ENCODE results near the gene PLVAP.

The PLVAP gene

DNA sequence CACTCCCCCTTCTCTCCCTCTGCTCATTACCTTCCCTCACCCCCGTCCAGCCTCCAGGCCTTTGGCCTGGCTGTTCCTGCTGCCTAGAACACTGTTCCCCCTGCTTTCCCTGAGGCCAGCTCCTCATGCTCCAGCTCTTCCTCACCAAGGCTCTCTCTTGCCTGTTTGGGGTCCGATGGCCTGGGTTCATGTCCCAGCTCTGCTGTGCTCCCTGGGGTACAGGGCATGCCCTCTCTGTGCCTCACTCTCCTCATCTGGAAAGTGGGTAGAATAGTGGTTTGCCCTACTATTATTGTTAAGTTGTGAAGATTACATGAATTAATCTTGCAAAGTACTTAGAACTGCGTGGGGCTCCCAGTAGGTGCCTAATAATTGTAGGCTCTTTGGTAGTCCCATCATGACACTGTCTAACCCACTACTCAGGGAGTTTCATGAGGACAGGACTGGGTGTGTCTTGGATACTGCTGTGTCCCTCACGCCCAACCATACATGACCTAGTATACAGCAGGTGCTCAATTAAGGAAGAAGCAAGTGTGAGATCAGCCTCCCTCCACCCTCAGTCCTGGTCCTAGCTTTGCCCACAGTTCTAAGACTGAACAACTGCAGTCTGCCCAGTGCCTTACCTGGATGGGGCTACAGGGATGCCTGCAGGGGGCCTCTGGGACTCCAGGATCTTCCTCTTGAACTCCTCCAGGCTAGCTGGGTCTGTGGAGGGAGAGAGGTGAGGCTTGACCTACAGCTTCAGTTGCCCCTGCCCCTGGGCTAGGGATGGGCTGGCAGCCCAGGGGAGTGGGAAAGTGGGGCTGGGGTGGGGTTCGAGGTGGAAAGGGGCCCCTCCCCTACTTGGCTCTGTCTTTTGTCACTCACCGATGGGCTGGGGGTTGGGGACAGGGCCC lies 17.0 kb downstream of the PLVAP start:
- in situ Hi-C loops (cut with MboI; ENCODE audit: low sequenced_read_pairs), result no loop called here

- in situ Hi-C loops (cut with MboI; ENCODE audit: low sequenced_read_pairs), result no loop called here
These were observed 18.7 kb downstream of the PLVAP start for GRCh38 chr19:17358395-17358794.

- in situ Hi-C loops (cut with MboI; ENCODE audit: low sequenced_read_pairs), result no loop called here
These were observed 19.4 kb downstream of the PLVAP start for GRCh38 chr19:17357724-17358123.

- in situ Hi-C loops (cut with MboI; ENCODE audit: low sequenced_read_pairs), result no loop called here
These were observed 20.0 kb downstream of the PLVAP start for GRCh38 chr19:17357078-17357666.

DNA sequence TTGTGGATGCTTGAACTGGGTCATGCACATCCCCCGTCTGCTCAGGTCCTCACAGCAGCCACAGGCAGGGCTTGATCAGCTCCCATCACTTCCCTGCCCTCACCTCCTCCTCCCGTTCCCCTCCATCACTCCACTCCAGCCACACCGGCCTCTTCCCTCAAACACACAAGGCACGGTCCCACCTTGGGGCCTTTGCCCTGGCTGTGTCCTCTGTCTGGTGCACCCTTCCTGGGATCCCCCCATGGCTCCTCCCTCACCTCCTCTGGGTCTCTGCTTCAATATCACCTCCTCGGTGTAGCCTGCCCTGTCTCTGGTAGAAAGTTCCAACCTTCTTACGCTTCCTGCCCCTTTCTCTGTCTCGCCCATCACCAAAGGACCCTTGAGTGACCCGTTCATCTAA lies 23.8 kb downstream of the PLVAP start:
- in situ Hi-C loops (cut with MboI; ENCODE audit: low sequenced_read_pairs), result no loop called here

- in situ Hi-C loops (cut with MboI; ENCODE audit: low sequenced_read_pairs), result no loop called here
These were observed 24.4 kb downstream of the PLVAP start for GRCh38 chr19:17352608-17353280.

DNA sequence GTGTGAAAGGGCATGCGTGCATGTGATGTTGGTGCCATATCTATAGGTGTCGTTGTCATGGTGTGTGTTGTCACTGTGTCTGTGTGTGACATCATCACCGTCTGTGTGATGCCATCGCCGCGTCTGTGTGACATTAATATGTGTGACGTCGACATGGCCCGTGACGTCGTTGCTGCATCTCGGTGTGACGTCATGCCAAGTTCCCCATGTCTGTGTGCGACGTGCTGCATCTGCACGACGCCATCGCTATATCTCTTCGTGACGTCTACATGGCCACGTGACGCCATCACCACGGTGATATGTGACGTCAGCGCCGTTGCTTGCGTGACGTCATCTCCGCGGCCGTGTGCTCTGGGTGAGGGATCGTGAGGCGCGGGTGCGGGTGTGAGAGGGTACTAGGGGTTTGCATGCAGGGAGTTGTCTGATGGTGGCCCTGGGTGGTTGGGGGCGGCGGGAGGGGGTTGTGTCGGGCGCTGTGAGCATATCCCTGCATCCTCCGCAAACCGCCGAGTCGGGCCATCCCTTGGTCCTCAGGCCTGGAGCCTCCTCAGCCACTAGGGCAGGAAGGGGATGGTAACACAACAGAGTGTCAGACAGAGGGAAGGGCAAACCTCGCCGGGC lies 25.2 kb downstream of the PLVAP start:
- in situ Hi-C loops (cut with MboI; ENCODE audit: low sequenced_read_pairs), result no loop called here

DNA sequence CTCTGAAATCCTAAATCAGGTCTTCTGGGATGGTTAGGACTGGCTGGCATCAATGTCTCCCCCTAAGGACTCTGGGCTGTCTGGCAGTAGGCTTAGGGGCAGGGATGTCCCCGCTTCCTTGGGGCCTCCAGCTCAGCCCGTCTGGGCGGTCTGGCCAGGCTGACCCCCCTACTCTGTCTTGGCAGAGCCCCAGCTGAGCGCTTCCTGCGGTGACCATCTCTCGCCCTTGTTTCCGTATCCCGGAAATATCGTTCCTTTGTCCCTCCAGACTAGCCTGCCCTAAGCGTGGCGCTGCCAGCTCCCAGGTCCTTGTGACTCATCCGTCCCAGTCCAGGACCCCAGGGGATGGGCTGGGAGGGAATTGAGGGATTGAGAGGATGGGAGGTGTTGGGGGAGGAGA lies 28.4 kb downstream of the PLVAP start:
- in situ Hi-C loops (cut with MboI; ENCODE audit: low sequenced_read_pairs), result no loop called here

GRCh38 chr19:17347877-17348276 lies 29.3 kb downstream of the PLVAP start:
- in situ Hi-C loops (cut with MboI; ENCODE audit: low sequenced_read_pairs), result no loop called here

DNA sequence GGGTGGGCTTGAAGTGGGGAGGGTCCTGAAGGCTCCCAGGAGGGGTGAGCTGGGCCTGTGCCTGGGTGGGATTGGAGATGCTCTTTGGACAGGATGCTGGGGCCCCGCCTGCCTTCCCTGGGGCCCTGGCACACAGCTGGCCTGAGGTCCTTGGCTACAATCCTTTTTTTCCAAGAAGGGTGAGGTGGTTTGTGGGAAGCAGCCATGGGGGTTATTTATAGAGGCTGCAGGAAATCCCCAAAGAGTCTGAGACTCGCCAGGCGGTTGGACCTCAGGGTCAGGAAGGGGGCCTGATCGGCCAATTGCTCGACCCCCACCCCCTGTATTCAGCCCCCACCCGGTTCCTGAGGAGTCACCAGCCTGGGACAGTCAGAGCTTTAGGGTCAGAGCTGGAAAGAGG lies 29.8 kb downstream of the PLVAP start:
- in situ Hi-C loops (cut with MboI; ENCODE audit: low sequenced_read_pairs), result no loop called here

DNA sequence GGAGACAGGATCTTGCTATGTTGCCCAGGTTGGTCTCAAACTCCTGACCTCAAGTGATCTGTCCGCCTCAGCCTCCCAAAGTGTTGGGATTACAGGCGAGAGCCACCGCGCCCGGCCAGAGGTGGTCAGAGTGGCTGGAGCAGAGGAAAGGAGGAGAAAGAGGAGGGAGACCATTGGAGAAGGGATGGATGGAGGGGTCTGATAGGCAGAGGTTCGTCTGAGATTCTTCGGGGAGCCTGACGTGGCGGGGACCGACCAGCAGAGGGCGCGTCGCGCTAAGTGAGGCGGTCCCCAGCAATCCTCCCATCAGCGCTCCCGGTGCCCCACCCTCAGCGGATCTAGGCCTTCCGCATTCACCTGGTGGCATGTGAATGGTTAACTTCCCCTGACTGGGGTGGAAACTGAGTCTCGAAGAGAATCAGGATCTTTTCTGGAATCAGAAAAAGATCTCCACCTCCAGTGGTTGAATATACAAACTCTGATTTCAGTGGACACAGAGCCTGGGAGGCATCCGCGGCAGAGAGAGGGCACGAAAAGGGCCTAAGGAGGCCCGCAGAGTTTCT lies 31.0 kb downstream of the PLVAP start:
- in situ Hi-C loops (cut with MboI; ENCODE audit: low sequenced_read_pairs), result no loop called here

DNA sequence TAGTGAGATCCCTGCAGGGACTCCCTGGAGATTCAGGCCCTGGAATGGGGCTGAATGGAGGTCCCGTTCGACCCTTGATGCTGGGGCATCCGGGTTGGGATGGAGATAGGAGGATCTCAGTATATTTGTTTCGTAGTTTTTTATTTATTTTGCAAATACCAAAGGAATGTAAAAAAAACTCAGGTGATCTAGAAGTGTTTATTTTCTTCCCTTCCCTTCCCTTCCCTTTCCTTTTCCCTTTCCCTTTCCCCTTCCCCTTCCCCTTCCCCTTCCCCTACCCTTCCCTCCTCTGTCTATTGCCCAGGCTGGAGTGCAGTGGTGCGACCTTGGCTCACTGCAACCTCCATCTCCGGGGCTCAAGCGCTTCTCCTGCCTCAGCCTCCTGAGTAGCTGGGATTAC lies 35.3 kb downstream of the PLVAP start:
- in situ Hi-C loops (cut with MboI; ENCODE audit: low sequenced_read_pairs), result no loop called here

GRCh38 chr19:17341386-17341785 lies 35.8 kb downstream of the PLVAP start:
- in situ Hi-C loops (cut with MboI; ENCODE audit: low sequenced_read_pairs), result no loop called here

DNA sequence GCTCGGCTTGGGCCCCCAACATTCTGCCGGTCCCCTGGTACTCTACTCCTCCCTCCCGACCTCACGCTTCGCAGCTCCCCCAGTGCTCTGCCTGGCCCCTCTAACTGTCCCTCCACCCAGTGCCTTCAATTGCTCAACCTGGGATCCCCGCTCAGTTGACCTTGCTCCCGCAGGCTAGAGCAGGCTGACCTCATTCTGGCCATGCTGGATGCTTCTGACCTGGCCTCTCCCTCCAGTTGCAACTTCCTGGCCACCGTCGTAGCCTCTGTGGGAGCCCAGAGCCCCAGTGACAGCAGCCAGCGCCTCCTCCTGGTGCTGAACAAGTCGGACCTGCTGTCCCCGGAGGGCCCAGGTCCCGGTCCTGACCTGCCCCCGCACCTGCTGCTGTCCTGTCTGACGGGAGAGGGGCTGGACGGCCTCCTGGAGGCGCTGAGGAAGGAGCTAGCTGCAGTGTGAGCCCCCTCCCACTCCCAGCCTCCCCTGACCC lies 36.2 kb downstream of the PLVAP start:
- in situ Hi-C loops (cut with MboI; ENCODE audit: low sequenced_read_pairs), result no loop called here

DNA sequence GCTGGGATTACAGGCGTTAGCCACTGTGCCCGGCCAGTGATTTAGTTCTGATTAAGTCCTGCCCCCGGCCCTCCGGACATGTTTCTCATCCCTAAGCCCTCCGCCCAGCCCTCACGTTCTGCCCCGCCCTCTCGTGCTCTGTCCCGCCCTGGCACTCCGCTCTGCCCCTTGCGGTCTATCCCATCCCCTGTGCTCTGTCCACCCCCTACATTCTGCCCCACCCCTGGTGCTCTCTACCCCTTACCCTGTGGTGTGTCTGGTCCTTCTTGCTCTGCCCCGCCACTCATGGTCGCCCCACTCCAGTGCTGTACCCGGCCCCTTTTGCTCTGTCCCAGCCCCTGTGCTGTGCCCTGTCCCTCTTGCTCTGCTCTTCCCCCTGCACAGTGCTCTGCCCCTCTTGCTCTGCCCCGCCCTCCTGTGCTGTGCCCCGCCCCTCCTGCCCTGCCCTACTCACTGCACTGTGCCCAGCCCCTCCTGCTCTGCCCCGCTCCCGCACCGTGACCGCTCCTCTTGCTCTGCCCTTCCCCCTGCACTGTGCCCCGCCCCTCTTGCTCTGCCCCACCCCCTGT lies 36.8 kb downstream of the PLVAP start:
- in situ Hi-C loops (cut with MboI; ENCODE audit: low sequenced_read_pairs), result no loop called here

DNA sequence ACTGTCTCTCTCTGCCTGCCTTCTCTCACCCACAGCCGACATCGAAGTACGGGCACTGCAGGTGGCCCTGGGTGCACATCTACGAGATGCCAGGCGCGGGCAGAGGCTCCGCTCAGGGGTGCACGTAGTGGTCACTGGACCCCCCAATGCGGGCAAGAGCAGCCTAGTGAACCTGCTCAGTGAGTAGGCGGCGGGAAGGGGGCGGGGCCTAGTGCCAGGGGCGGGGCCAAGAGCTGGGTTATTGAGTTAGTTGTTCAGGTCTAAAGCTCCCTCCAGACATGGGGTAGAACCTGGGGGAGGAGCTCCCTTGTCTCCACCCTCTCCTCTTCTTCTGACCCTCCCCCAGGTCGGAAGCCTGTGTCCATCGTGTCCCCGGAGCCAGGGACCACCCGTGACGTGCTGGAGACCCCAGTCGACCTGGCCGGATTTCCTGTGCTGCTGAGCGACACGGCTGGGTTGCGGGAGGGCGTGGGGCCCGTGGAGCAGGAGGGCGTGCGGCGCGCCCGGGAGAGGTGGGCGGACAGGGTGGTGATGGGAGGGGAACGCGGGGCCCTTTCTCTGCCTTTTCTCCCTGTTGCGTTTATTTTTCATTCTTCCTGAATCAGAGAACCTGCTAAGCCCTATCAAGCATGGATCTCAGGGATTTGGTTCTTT lies 37.9 kb downstream of the PLVAP start:
- in situ Hi-C loops (cut with MboI; ENCODE audit: low sequenced_read_pairs), result no loop called here

GRCh38 chr19:17338433-17339078 lies 38.6 kb downstream of the PLVAP start:
- in situ Hi-C loops (cut with MboI; ENCODE audit: low sequenced_read_pairs), result no loop called here

GRCh38 chr19:17337675-17338432 lies 39.3 kb downstream of the PLVAP start:
- in situ Hi-C loops (cut with MboI; ENCODE audit: low sequenced_read_pairs), result no loop called here

Data from HL-60/S4 treated with phorbol 12-myristate 13-acetate at 8.2 ng/mL for 4 days and 3 days (cell line).